Rectal smooth muscle tissue (tissue), 1 donor: ENCODE results near the gene CHD8.
"Not testable (repeated sequence)": the region's sequence is repeated elsewhere in the genome, so short reads cannot be mapped to it uniquely, and the experiment has no call there.

ENCODE experiments used
- H3K27ac ChIP-seq: one replicate; pipeline ENCODE4 v1.7.0; 2013; ENCODE audit warnings: low read depth, low read length, inconsistent platforms
- H3K27me3 ChIP-seq: one replicate; pipeline ENCODE4 v1.7.0; 2013; ENCODE audit warnings: low read length; ENCODE audit not compliant: control insufficient read depth, insufficient read depth
- H3K36me3 ChIP-seq: one replicate; pipeline ENCODE4 v1.7.0; 2013; ENCODE audit warnings: low read length; ENCODE audit not compliant: control insufficient read depth, insufficient read depth
- H3K4me1 ChIP-seq: one replicate; pipeline ENCODE4 v1.7.0; 2013; ENCODE audit warnings: low read length; ENCODE audit not compliant: control insufficient read depth, insufficient read depth
- H3K4me3 ChIP-seq: one replicate; pipeline ENCODE4 v1.7.0; 2013; ENCODE audit warnings: low read length
- H3K9ac ChIP-seq: one replicate; pipeline ENCODE4 v1.7.0; 2013; ENCODE audit warnings: low read length

Gene CHD8

DNA sequence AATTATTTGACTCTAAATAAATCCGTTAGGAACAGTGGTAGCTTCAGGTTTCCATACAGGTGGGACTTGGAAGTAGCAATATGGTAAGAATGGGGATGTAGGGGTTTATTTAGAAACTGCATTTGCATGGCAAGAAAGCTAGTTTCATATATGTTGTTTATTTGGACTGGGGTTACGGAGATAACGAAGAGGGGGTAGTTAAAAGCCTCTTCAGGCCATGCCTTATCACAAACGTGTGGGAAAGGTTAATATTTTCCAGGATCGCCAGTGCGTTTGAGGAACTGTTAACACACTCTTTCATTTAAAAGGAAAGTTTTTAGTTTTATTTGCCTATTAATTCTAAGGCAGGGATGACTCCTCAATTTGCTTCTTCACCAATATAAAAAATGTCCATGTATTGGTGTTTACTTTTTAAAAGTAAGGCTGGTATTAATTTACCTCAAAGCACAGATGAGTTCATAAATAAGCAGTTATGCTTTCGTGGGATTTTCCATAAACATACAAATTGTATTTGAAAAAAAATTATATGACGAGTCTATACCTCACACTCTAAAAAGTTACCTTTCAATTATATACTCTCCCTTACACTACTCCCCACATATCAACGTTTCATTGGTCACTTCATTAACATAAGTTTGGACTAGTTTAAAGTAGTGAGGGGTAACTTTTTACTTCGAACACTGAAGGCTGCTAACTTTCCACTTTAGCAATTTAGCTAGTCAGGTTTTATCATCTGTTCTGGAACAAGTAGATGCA is 20.0 kb upstream of the CHD8 start:
- no peaks in the 10 kb centered on the region for H3K36me3 ChIP-seq
- no peaks in the 10 kb centered on the region for H3K27me3 ChIP-seq
- H3K9ac ChIP-seq, result peak overlapping the region; percentile 1
- peak overlapping the region; percentile 57 for H3K4me3 ChIP-seq
- peak overlapping the region; percentile 92 for H3K27ac ChIP-seq
- H3K4me1 ChIP-seq, result peaks cover 9% of the 10 kb centered on the region

DNA sequence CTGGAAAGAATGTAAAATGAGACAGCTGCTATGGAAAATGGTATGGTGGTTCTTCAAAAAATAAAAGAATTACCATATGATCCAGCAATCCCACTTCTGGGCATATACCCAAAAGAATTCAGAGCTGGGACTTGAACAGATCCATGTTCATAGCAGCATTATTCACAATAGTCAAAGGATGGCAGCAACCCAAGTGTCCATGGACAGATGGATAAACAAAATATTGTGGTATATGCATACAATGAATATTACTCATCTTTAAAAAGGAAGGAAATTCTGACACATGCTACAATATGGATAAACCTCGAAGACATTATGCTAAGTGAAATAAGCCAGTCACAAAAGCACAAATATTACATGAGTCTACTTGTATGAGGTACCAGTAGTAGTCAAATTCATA is 11.7 kb upstream of the CHD8 start:
- H3K36me3 ChIP-seq, result peaks cover 4% of the 10 kb centered on the region

DNA sequence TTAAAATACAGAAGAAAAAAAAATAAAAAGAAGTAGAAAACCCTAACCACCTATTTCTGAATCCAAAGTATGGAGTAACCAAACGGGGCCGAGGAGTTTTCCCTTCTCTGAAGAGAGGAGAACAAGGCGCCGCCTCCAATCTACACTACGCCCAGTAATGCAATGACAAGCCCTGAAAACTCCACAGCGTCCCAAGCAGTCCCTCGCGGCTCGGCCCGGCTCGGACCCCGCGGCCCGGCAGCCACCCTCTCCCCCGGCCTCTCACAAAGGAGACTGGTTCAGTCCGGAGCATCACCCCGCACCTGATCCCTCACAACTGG is 371 bp downstream of the CHD8 start:
- Histone ChIP-seq H3K4me1 (peaks cover 6% of the 10 kb centered on the region), H3K27me3 (no peaks in the 10 kb centered on the region), H3K9ac (peak overlapping the region; percentile 16), H3K27ac (peak overlapping the region; percentile 65), H3K4me3 (peak overlapping the region; percentile 66), H3K36me3 (peaks cover 5% of the 10 kb centered on the region)

More for the DNA sequence above, 11.7 kb upstream of the CHD8 start:
- Histone ChIP-seq H3K27ac (no peak overlapping the region), H3K4me1 (no peaks in the 10 kb centered on the region), H3K27me3 (no peaks in the 10 kb centered on the region), H3K9ac (no peak overlapping the region), H3K4me3 (no peak overlapping the region)

DNA sequence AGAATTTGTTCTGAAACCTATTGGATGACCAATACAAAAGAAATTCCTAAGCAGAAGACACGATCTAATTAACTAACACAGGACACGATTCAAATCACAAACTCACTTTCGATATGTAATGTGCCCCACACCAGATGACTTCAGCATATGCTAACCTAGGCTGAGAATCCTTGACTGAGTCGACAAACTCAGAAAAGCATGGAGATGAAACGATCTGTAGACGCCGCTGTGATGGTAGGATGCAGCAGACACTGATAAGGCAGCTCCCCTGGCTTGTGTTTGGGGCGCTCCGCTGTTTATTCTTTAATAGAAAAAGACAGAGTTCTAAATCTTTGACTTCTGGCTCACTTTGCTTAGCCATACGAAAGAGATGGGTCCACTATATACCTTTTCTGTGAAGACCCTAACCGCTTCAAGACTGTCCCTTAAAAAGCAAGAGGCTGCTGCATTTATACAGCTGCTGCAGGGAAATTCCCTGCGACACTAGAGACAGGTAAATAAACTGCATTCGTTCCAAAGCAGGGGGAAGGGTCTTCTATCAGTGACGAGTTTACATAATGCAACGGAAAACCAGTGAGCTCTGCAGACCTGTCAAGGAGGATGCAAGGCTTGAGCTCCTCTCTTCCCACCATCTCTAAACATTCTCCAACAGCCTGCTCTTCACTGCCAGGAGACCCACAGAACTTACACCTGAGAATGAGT is 929 bp downstream of the CHD8 start:
- H3K9ac ChIP-seq, result peak overlapping the region; percentile 16
- peak overlapping the region; percentile 66 for H3K4me3 ChIP-seq

DNA sequence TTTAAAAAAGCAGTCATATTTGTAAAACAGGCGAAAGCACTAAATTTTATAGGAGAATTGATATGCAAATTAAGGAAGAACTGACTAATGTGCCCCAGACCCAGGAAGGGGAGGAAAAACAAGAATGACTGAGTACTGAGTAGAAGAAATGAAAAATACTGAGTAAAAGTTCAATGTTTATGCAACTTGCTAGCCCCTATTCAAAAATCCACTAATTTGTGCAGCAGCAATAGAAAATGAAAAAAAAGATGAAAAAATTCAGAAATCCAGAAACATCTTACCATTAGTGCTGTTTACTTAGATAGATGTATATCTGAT is 6.1 kb downstream of the CHD8 start:
- H3K36me3 ChIP-seq, result no peaks in the 10 kb centered on the region
- no peaks in the 10 kb centered on the region for H3K27me3 ChIP-seq
- no peak overlapping the region for H3K9ac ChIP-seq
- peaks cover under 1% of the 10 kb centered on the region for H3K4me1 ChIP-seq
- no peak overlapping the region for H3K4me3 ChIP-seq
- no peak overlapping the region for H3K27ac ChIP-seq

More for the DNA sequence above, 929 bp downstream of the CHD8 start:
- no peaks in the 10 kb centered on the region for H3K27me3 ChIP-seq
- H3K4me1 ChIP-seq, result peaks cover 6% of the 10 kb centered on the region
- H3K27ac ChIP-seq, result no peak overlapping the region
- peaks cover 4% of the 10 kb centered on the region for H3K36me3 ChIP-seq

DNA sequence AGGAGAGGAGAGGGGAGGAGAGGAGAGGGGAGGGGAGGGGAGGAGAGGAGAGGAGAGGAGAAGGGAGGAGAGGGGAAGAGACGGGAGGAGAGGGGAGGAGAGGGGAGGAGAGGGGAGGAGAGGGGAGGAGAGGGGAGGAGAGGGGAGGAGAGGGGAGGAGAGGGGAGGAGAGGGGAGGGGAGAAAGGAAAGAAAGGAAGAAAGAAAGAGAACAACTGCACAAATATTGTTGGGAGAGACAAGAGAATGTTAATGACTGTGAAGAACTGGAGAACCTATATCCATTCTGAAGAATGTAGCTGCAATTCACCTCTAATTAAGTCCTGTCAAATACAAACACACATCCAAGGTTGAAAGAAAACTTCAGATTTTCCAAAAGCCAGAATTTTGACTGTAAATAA is 13.3 kb downstream of the CHD8 start:
- not testable (repeated sequence) for H3K27ac ChIP-seq, H3K4me1 ChIP-seq, H3K9ac ChIP-seq, H3K36me3 ChIP-seq, H3K27me3 ChIP-seq, H3K4me3 ChIP-seq

DNA sequence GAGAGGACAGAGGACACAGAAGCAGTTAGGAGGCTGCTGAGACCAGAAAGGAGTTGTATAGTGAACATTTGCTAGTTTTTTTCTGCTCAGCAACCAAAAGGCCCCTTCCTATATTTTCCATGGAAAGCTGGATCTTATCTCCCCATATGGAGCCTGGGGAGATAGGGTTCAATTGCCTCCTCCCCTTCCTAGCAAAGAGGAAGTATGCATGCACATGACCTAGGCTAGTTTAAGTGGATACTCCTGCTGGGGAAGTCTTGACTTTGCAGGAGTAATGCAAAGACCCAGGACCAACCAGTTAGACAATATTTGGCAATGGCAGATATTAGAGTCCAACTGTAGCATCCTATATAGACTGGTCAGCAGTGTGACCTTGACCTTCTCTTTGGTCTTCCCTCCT is 15.1 kb downstream of the CHD8 start:
- peaks cover 3% of the 10 kb centered on the region for H3K4me1 ChIP-seq
- no peak overlapping the region for H3K4me3 ChIP-seq
- H3K9ac ChIP-seq, result no peak overlapping the region
- H3K36me3 ChIP-seq, result no peaks in the 10 kb centered on the region
- no peak overlapping the region for H3K27ac ChIP-seq
- no peaks in the 10 kb centered on the region for H3K27me3 ChIP-seq

DNA sequence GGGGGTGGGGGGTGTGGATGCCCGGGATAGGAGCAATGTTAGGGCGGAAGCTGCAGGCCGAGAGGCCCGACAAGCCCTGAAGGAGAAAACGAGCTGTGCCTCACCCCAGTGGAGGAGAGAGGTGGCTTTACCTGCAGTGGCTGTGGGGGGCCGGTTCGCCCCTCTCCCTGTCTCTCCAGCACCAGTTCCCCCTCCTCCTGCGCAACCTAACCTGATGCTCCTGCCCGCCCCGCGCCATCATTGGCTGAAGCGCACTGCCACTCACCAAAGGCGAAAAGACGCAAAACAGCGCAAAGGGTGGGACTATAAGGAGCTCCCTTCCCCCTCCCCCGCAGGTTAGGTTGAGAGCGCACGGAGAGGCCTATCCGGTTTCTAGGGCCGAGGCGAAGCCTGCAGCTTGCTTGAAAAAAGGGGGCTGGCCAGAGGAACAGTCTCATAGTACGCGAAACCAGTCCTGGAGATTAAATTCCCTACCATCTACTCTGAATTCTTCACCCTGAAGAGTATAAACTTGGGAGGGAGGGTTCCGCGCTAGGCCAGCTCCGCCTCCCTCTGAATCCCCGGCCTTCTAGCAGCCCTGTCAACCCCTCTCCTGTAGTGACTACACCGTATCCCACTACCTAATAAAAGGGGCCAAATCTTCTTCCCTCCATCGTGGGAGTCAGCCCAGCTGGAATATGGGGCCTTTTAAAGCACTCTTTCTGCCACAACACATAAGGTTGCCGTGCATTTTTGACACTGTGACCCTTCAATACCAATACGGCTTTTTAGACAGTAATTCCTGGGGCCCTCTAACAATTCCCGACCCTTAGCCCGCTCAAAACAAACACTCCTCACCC is 18.6 kb downstream of the CHD8 start:
- peak overlapping the region; percentile 94 for H3K27ac ChIP-seq
- peak overlapping the region; percentile 69 for H3K9ac ChIP-seq
- peak overlapping the region; percentile 96 for H3K4me3 ChIP-seq
- peaks cover 3% of the 10 kb centered on the region for H3K4me1 ChIP-seq
- no peaks in the 10 kb centered on the region for H3K27me3 ChIP-seq
- H3K36me3 ChIP-seq, result no peaks in the 10 kb centered on the region

GRCh38 chr14:21436567-21437062 is 19.3 kb downstream of the CHD8 start:
- H3K27ac ChIP-seq, result peak overlapping the region; percentile 94
- H3K9ac ChIP-seq, result peak overlapping the region; percentile 27

GRCh38 chr14:21431126-21431525 is 24.8 kb downstream of the CHD8 start:
- Histone ChIP-seq H3K36me3 (peaks cover 41% of the 10 kb centered on the region), H3K4me1 (no peaks in the 10 kb centered on the region), H3K9ac (no peak overlapping the region), H3K27ac (no peak overlapping the region), H3K27me3 (no peaks in the 10 kb centered on the region), H3K4me3 (no peak overlapping the region)

More at GRCh38 chr14:21436567-21437062, 19.3 kb downstream of the CHD8 start:
- no peaks in the 10 kb centered on the region for H3K27me3 ChIP-seq
- H3K36me3 ChIP-seq, result no peaks in the 10 kb centered on the region
- peaks cover 3% of the 10 kb centered on the region for H3K4me1 ChIP-seq
- peak overlapping the region; percentile 96 for H3K4me3 ChIP-seq

DNA sequence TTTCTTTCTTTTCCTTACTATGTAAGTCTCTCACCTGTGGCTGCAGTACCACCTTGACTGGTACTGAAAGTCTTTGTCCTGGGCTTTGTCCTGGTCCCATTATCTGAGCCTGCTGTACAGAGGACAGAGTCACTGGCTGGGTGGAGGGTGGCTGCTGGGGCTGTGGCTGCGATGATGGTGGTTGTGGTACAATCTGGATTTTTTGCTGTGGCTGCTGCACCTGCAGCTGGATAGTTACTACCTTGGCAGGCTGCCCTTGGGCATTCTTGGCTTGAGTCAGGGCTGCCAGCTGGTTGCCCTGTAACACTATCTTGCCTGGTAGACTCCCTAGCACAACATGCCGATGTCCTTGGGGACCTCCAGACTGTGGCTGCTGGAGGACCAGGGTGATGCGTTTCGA is 27.0 kb downstream of the CHD8 start:
- no peak overlapping the region for H3K27ac ChIP-seq
- H3K4me3 ChIP-seq, result no peak overlapping the region

DNA sequence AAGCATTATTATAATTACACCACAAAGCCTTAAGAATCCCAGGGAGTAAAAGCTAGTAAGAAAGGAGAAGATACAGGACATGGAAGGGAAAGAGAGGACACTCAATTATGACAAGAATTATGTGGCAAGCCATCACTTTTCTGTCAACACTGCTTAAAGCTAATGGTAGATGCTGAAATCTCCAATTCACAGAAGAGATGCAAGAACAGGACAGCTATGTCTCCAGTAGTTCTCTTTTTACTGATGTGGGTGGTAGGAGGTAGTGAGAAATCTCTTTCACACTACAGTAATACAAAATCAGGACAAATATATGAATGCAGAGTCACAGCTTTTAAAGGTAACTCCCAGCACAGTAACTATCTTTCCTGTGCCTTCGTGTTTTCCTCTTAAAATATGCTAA is 29.2 kb downstream of the CHD8 start:
- no peak overlapping the region for H3K9ac ChIP-seq

More for the DNA sequence above, 27.0 kb downstream of the CHD8 start:
- Histone ChIP-seq H3K4me1 (no peaks in the 10 kb centered on the region), H3K27me3 (no peaks in the 10 kb centered on the region), H3K36me3 (peaks cover 50% of the 10 kb centered on the region), H3K9ac (no peak overlapping the region)

More for the DNA sequence above, 29.2 kb downstream of the CHD8 start:
- Histone ChIP-seq H3K27ac (no peak overlapping the region), H3K4me1 (no peaks in the 10 kb centered on the region), H3K4me3 (no peak overlapping the region), H3K27me3 (no peaks in the 10 kb centered on the region), H3K36me3 (peaks cover 58% of the 10 kb centered on the region)
